ENCODE results near the gene MTUS2. TPM values are rescaled to one million over a fixed set of nuclear protein-coding genes. Genes with fewer than 3 reads are reported as not detected.

The MTUS2 gene
- total and polyA plus RNA-seq, 9 of the 15 experiments (the other 6 are each of a cell fraction or from before 2014, with no cell fraction given): 0.01 to 0.28 (median 0.06) TPM; not detected in 1

- TF ChIP-seq, protein P1, sequence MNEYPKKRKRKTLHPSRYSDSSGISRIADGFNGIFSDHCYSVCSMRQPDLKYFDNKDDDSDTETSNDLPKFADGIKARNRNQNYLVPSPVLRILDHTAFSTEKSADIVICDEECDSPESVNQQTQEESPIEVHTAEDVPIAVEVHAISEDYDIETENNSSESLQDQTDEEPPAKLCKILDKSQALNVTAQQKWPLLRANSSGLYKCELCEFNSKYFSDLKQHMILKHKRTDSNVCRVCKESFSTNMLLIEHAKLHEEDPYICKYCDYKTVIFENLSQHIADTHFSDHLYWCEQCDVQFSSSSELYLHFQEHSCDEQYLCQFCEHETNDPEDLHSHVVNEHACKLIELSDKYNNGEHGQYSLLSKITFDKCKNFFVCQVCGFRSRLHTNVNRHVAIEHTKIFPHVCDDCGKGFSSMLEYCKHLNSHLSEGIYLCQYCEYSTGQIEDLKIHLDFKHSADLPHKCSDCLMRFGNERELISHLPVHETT (CRISPR knock-in tag; conservative IDR thresholded peaks at IDR 0.05 in 1 of 2, IDR thresholded peaks at IDR 0.05 in 1 of 2): no peak
- TF ChIP-seq ZNF133 (CRISPR knock-in tag; IDR thresholded peaks at IDR 0.05) (no peak), ZNF561 (CRISPR knock-in tag; conservative IDR thresholded peaks at IDR 0.05) (no peak), SMAD4 (CRISPR knock-in tag; conservative IDR thresholded peaks at IDR 0.05) (no peak), DPF2 (IDR thresholded peaks at IDR 0.05) (no peak), PRDM10 (IDR thresholded peaks at IDR 0.05; ENCODE audit: partially characterized antibody) (no peak), PPARD (CRISPR knock-in tag; IDR thresholded peaks at IDR 0.05) (no peak)
Observed at GRCh38 chr13:29516012-29516411, 695.9 kb downstream of the MTUS2 start (continued).

Measured in K562 (cell line).